ENCODE measurements around the gene MAP3K7CL.

MAP3K7CL gene

GRCh38 chr21:29175408-29176134 lies 45.1 kb downstream of the MAP3K7CL start:
- no peak for DNase-seq (ENCODE audit: low read depth, low spot score)
- TF ChIP-seq CTCF (IDR thresholded peaks at IDR 0.05; ENCODE audit: insufficient read depth, low read length, missing control alignments), result no peak
- ChIA-PET POLR2A (no interaction called here), CTCF (interaction anchor here (0.9 to 1.3 kb wide), 3 partner anchors 11 to 155 kb away, joined by 3 read pairs; no protein-coding TSS in a partner anchor)
- H3K4me3 ChIP-seq (ENCODE audit: low read depth, low read length), result no peak overlapping the region

GRCh38 chr21:29176471-29177120 lies 46.2 kb downstream of the MAP3K7CL start:
- no peak for TF ChIP-seq CTCF (IDR thresholded peaks at IDR 0.05; ENCODE audit: insufficient read depth, low read length, missing control alignments)
- DNase-seq (ENCODE audit: low read depth, low spot score), result no peak
- no peak overlapping the region for H3K4me3 ChIP-seq (ENCODE audit: low read depth, low read length)
- POLR2A ChIA-PET, result no interaction called here
- CTCF ChIA-PET, result no interaction called here

- H3K4me3 ChIP-seq (ENCODE audit: low read depth, low read length), result no peak overlapping the region
- ChIA-PET POLR2A (no interaction called here), CTCF (no interaction called here)
- no peak for TF ChIP-seq CTCF (IDR thresholded peaks at IDR 0.05; ENCODE audit: insufficient read depth, low read length, missing control alignments)
- DNase-seq (ENCODE audit: low read depth, low spot score), result no peak
Measured at GRCh38 chr21:29177800-29178199, 47.4 kb downstream of the MAP3K7CL start.

- TF ChIP-seq CTCF (IDR thresholded peaks at IDR 0.05; ENCODE audit: insufficient read depth, low read length, missing control alignments), result no peak
- CTCF ChIA-PET, result no interaction called here
- POLR2A ChIA-PET, result no interaction called here
Measured at GRCh38 chr21:29178926-29179325, 48.5 kb downstream of the MAP3K7CL start.

GRCh38 chr21:29179503-29179902 lies 49.1 kb downstream of the MAP3K7CL start:
- DNase-seq (ENCODE audit: low read depth, low spot score), result no peak
- CTCF ChIA-PET, result no interaction called here
- no peak overlapping the region for H3K4me3 ChIP-seq (ENCODE audit: low read depth, low read length)
- POLR2A ChIA-PET, result no interaction called here
- TF ChIP-seq CTCF (IDR thresholded peaks at IDR 0.05; ENCODE audit: insufficient read depth, low read length, missing control alignments), result no peak

More at GRCh38 chr21:29178926-29179325, 48.5 kb downstream of the MAP3K7CL start:
- no peak overlapping the region for H3K4me3 ChIP-seq (ENCODE audit: low read depth, low read length)
- no peak for DNase-seq (ENCODE audit: low read depth, low spot score)

- CTCF ChIA-PET, result interaction anchor here (0.9 to 1.2 kb wide), 4 partner anchors 17 to 116 kb away, joined by 3 to 5 read pairs (median 3); partner anchors contain the start of gene BACH1
- peak; percentile 83 for DNase-seq (ENCODE audit: low read depth, low spot score)
- H3K4me3 ChIP-seq (ENCODE audit: low read depth, low read length), result peak overlapping the region; percentile 56
- no peak for TF ChIP-seq CTCF (IDR thresholded peaks at IDR 0.05; ENCODE audit: insufficient read depth, low read length, missing control alignments)
- POLR2A ChIA-PET, result interaction anchor here (0.6 to 1.7 kb wide), 5 partner anchors 14 to 310 kb away, joined by 3 to 10 read pairs (median 3); no protein-coding TSS in a partner anchor
Measured at GRCh38 chr21:29181799-29182470, 51.5 kb downstream of the MAP3K7CL start.
